Fibroblast of lung (primary cell): Measurements from ENCODE around the gene NEK1. TPM values are rescaled to one million over a fixed set of nuclear protein-coding genes. Genes with fewer than 3 reads are reported as not detected.

Experiments used
- DNase-seq, 2 donors: peaks; one replicate each; pipeline versions ENCODE4 v3.0.0 to v3.0.0-alpha.2; 2010; ENCODE audit warnings: low read depth in 2 of 2
- H2AFZ ChIP-seq: 2 replicates; pipeline ENCODE4 v1.5.1; 2012; ENCODE audit warnings: low read length, control low read depth, inconsistent platforms
- H3K27ac ChIP-seq: 2 replicates; pipeline ENCODE4 v1.5.1; 2011; ENCODE audit warnings: low read length, control low read depth; ENCODE audit not compliant: insufficient read depth
- H3K27me3 ChIP-seq: 2 replicates; pipeline ENCODE4 v1.5.1; 2011; ENCODE audit warnings: mild to moderate bottlenecking, low read length; ENCODE audit not compliant: control insufficient read depth, insufficient read depth
- H3K36me3 ChIP-seq: 2 replicates; pipeline ENCODE4 v1.5.1; 2011; ENCODE audit warnings: low read length; ENCODE audit not compliant: control insufficient read depth, insufficient read depth
- H3K4me1 ChIP-seq: 2 replicates; pipeline ENCODE4 v1.5.1; 2011; ENCODE audit warnings: low read length; ENCODE audit not compliant: control insufficient read depth, insufficient read depth; ENCODE audit errors: extremely low read depth
- H3K4me2 ChIP-seq: 2 replicates; pipeline ENCODE4 v1.5.1; 2011; ENCODE audit warnings: low read length, control low read depth; ENCODE audit not compliant: insufficient read depth; ENCODE audit errors: extremely low read depth
- H3K4me3 ChIP-seq, 4 experiments: fragments of 200-600 bp in 1 of 4; sonication (generic) in 1 of 4; replicated peaks in 1 of 4; 2 replicates each; pipeline ENCODE4 v1.5.1; 2011 to 2016; ENCODE audit warnings: low read length in 4 of 4, low read depth in 3 of 4, mild to moderate bottlenecking in 3 of 4, control low read depth in 2 of 4, inconsistent platforms in 1 of 4, mixed read lengths in 1 of 4; ENCODE audit not compliant: insufficient read depth in 1 of 4; ENCODE audit errors: control extremely low read depth in 1 of 4
- H3K79me2 ChIP-seq: 2 replicates; pipeline ENCODE4 v1.5.1; 2012; ENCODE audit warnings: mild to moderate bottlenecking, low read length, inconsistent platforms; ENCODE audit not compliant: control insufficient read depth, insufficient read depth
- H3K9ac ChIP-seq: 2 replicates; pipeline ENCODE4 v1.5.1; 2011; ENCODE audit warnings: mild to moderate bottlenecking, low read length, control low read depth; ENCODE audit not compliant: insufficient read depth
- H3K9me3 ChIP-seq: 2 replicates; pipeline ENCODE4 v1.5.1; 2012; ENCODE audit warnings: low read depth, low read length; ENCODE audit not compliant: control insufficient read depth, insufficient read depth
- H4K20me1 ChIP-seq: 2 replicates; pipeline ENCODE4 v1.5.1; 2011; ENCODE audit warnings: low read length; ENCODE audit not compliant: control insufficient read depth, insufficient read depth; ENCODE audit errors: extremely low read depth
- EZH2 ChIP-seq: IDR thresholded peaks from 2 replicates; pipeline ENCODE4 v1.5.1; 2012; ENCODE audit warnings: low read length, control low read depth, mild to moderate bottlenecking; ENCODE audit errors: missing control alignments
- polyA plus RNA-seq, 2 donors: library from polyadenylated mRNA; depleted of rRNA in 1 of 2; stranded (reverse) in 1 of 2; unstranded in 1 of 2; fragments of >200 nt; gene quantifications; 2 replicates each; pipeline ENCODE4 v1.2.1, GENCODE V29; 2011 to 2012; ENCODE audit warnings: missing spikeins in 1 of 2
- total RNA-seq: library from RNA; depleted of rRNA; stranded (reverse); fragments of >200 nt; gene quantifications from 2 replicates; pipeline ENCODE4 v1.2.1, GENCODE V29; 2014
- TF ChIP-seq, protein P1 (sequence below), 2 donors: IDR thresholded peaks in 1 of 2; conservative IDR thresholded peaks in 1 of 2; 1 replicate in 1 of 2; 2 replicates in 1 of 2; pipeline ENCODE4 v1.5.1; 2011 to 2012; ENCODE audit warnings: low read length in 2 of 2, control low read depth in 1 of 2, inconsistent platforms in 1 of 2, low read depth in 1 of 2, mild to moderate bottlenecking in 1 of 2

The NEK1 gene
- total and polyA plus RNA-seq, 2 donors (not counting 1 experiment from before 2014, with no cell fraction given) = 8.6 to 17.0 TPM

DNA sequence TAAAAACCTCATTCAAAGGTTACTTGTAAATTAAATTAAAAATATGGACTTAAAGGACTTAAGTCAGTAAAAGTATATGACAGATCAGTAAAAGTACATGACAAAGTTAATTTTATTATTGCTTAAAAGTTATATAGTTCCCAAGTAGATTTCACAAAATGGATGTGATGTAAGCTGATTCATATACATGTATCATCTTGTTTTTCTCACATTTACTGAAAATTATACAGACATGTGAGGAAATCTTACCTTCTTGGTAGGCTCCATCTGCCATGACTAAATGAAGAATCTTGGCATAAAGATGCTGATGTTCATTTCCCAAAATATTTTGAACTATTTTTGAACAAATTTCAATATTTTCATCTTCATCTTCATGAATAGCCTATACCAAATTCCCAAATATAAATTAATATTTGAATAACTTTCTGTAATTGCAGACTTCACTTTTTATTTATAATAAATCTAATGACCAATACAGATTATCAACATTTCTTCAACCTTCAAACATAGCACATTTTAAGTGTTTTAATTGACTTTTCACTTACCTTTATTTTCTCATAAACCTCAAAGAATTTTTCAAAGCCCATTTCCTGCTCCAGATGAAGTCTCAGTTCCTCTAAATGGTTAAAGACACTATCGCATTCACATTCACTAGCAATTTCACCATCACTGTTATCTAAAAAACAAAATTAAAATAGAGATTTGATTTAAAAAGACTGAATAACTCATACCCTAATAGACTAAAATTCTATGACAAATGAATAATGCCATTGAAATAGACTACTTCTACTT lies 212.2 kb downstream of the NEK1 start:
- no peaks in the 10 kb centered on the region for H3K27me3 ChIP-seq
- H3K27ac ChIP-seq = no peak overlapping the region
- no peak overlapping the region for H3K9ac ChIP-seq
- H2AFZ ChIP-seq = no peak overlapping the region
- H3K4me3 ChIP-seq = no peak overlapping the region
- H3K79me2 ChIP-seq = no peaks in the 10 kb centered on the region
- H3K36me3 ChIP-seq = no peaks in the 10 kb centered on the region
- DNase-seq = no peak
- no peaks in the 10 kb centered on the region for H3K9me3 ChIP-seq
- TF ChIP-seq EZH2 = no peak
- TF ChIP-seq, protein P1, sequence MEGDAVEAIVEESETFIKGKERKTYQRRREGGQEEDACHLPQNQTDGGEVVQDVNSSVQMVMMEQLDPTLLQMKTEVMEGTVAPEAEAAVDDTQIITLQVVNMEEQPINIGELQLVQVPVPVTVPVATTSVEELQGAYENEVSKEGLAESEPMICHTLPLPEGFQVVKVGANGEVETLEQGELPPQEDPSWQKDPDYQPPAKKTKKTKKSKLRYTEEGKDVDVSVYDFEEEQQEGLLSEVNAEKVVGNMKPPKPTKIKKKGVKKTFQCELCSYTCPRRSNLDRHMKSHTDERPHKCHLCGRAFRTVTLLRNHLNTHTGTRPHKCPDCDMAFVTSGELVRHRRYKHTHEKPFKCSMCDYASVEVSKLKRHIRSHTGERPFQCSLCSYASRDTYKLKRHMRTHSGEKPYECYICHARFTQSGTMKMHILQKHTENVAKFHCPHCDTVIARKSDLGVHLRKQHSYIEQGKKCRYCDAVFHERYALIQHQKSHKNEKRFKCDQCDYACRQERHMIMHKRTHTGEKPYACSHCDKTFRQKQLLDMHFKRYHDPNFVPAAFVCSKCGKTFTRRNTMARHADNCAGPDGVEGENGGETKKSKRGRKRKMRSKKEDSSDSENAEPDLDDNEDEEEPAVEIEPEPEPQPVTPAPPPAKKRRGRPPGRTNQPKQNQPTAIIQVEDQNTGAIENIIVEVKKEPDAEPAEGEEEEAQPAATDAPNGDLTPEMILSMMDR (conservative IDR thresholded peaks at IDR 0.05 in 1 of 2, IDR thresholded peaks at IDR 0.05 in 1 of 2; ENCODE audit: low read depth in 1 of 2, low read length in 2 of 2) = no peak
- H3K4me1 ChIP-seq = no peaks in the 10 kb centered on the region
- H3K4me2 ChIP-seq = no peak overlapping the region
- no peaks in the 10 kb centered on the region for H4K20me1 ChIP-seq

DNA sequence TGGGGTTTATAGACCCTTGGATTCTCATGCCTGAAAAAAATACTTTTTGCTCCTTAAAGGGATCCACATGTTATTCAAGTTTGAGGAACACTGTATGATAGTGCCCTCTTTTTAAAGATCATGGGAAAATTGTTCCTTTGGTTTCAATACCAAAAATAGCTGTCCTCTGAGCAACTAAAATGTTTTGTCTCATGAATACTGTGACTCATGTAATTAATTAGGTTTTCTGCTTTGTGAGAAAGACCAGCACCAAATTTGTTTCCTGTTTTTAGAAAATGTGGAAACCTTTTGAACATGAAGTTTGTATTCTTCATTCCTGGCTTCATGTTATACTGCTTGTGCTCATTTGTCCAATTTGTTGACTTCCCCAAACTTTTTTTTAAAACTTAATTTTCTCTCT lies 214.1 kb downstream of the NEK1 start:
- Histone ChIP-seq H3K79me2 (no peaks in the 10 kb centered on the region), H3K9me3 (no peaks in the 10 kb centered on the region), H3K4me1 (no peaks in the 10 kb centered on the region), H3K36me3 (no peaks in the 10 kb centered on the region), H3K4me2 (no peak overlapping the region), H2AFZ (no peak overlapping the region), H4K20me1 (no peaks in the 10 kb centered on the region), H3K27ac (no peak overlapping the region), H3K4me3 (no peak overlapping the region), H3K27me3 (no peaks in the 10 kb centered on the region), H3K9ac (no peak overlapping the region)
- TF ChIP-seq, protein P1 (conservative IDR thresholded peaks at IDR 0.05 in 1 of 2, IDR thresholded peaks at IDR 0.05 in 1 of 2; ENCODE audit: low read depth in 1 of 2, low read length in 2 of 2) = no peak
- no peak for TF ChIP-seq EZH2
- peak; percentile 89 to 90 for DNase-seq

DNA sequence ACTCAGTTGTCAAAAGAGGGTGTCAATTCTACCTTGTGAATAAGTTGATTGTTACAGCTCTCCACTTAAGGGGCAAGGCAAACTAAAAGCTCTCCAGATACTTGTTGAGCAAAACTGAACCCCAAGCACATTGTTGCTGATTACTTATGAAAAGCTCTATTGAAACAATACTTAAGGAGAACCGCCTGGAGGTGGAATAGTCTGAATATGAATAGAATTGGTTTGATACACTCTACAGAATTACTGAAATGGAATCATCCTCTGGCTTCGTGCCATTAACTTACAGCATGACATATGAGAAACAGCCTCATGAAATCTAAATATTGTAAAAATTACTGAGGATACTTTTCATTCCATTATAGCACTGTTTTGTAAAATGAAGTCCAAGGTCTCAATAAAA lies 214.6 kb downstream of the NEK1 start:
- H3K4me1 ChIP-seq = no peaks in the 10 kb centered on the region
- H3K27ac ChIP-seq = peak overlapping the region; percentile 13
- H4K20me1 ChIP-seq = no peaks in the 10 kb centered on the region
- no peak overlapping the region for H2AFZ ChIP-seq
- H3K79me2 ChIP-seq = no peaks in the 10 kb centered on the region
- peak; percentile 64 to 65 for DNase-seq
- H3K27me3 ChIP-seq = no peaks in the 10 kb centered on the region
- H3K9me3 ChIP-seq = no peaks in the 10 kb centered on the region
- no peaks in the 10 kb centered on the region for H3K36me3 ChIP-seq
- no peak overlapping the region for H3K9ac ChIP-seq
- H3K4me3 ChIP-seq = no peak overlapping the region
- H3K4me2 ChIP-seq = no peak overlapping the region
- TF ChIP-seq, protein P1 (conservative IDR thresholded peaks at IDR 0.05 in 1 of 2, IDR thresholded peaks at IDR 0.05 in 1 of 2; ENCODE audit: low read depth in 1 of 2, low read length in 2 of 2) = no peak
- no peak for TF ChIP-seq EZH2
